Loucy (cell line): Measurements from ENCODE around the gene GK2.

Source experiments
- H2AFZ ChIP-seq: fragments of 200-600 bp; sonication (generic); 2 replicates; pipeline ENCODE4 v1.6.0; 2016; ENCODE audit warnings: antibody characterized with exemption, mild to moderate bottlenecking, low read length, moderate library complexity
- H3F3A ChIP-seq: fragments of 200-600 bp; 2 replicates; pipeline ENCODE4 v1.6.0; 2016; ENCODE audit warnings: antibody characterized with exemption, low read depth, mild to moderate bottlenecking
- H3K27me3 ChIP-seq: fragments of 200-600 bp; sonication (generic); 2 replicates; pipeline ENCODE4 v1.6.1; 2014; ENCODE audit warnings: low read length, mild to moderate bottlenecking; ENCODE audit not compliant: insufficient read depth, poor library complexity, severe bottlenecking
- H3K36me3 ChIP-seq: fragments of 200-600 bp; sonication (generic); 2 replicates; pipeline ENCODE4 v1.6.1; 2016; ENCODE audit warnings: low read length; ENCODE audit not compliant: insufficient read depth
- H3K4me1 ChIP-seq: fragments of 200-600 bp; sonication (generic); 2 replicates; pipeline ENCODE4 v1.5.1; 2014; ENCODE audit warnings: low read length, mild to moderate bottlenecking; ENCODE audit not compliant: insufficient read depth, poor library complexity, severe bottlenecking
- H3K4me2 ChIP-seq: fragments of 200-600 bp; sonication (generic); 2 replicates; pipeline ENCODE4 v1.6.0; 2014; ENCODE audit warnings: antibody characterized with exemption, low read length, low read depth, mild to moderate bottlenecking; ENCODE audit not compliant: poor library complexity, severe bottlenecking
- H3K4me3 ChIP-seq: fragments of 200-600 bp; sonication (generic); 2 replicates; pipeline ENCODE4 v1.5.1; 2014; ENCODE audit warnings: low read length, mild to moderate bottlenecking, mixed read lengths; ENCODE audit not compliant: poor library complexity, severe bottlenecking
- H3K79me2 ChIP-seq: fragments of 200-600 bp; sonication (generic); 2 replicates; pipeline ENCODE4 v1.6.1; 2014; ENCODE audit warnings: low read length; ENCODE audit not compliant: insufficient read depth
- H3K9ac ChIP-seq: fragments of 200-600 bp; sonication (generic); 2 replicates; pipeline ENCODE4 v1.6.0; 2014; ENCODE audit warnings: mild to moderate bottlenecking, low read depth, low read length, moderate library complexity; ENCODE audit not compliant: poor library complexity, severe bottlenecking
- H3K9me2 ChIP-seq: fragments of 200-600 bp; sonication (generic); replicated peaks from 2 replicates; pipeline ENCODE4 v1.6.1; 2016; ENCODE audit warnings: low read depth, low read length, mixed read lengths
- H3K9me3 ChIP-seq: fragments of 200-600 bp; sonication (generic); 2 replicates; pipeline ENCODE4 v1.6.1; 2014; ENCODE audit warnings: mild to moderate bottlenecking, antibody characterized with exemption, low read length, low read depth; ENCODE audit not compliant: insufficient read depth
- H4K20me1 ChIP-seq: fragments of 200-600 bp; sonication (generic); 2 replicates; pipeline ENCODE4 v1.6.0; 2014; ENCODE audit warnings: antibody characterized with exemption, low read length, mild to moderate bottlenecking; ENCODE audit not compliant: insufficient read depth, poor library complexity, severe bottlenecking
- CTCF ChIP-seq: fragments of 200-600 bp; sonication (generic); conservative IDR thresholded peaks from 2 replicates; pipeline ENCODE4 v1.5.1; 2014; ENCODE audit warnings: mild to moderate bottlenecking, antibody characterized with exemption, low read length
- EZH2phosphoT487 ChIP-seq: fragments of 200-600 bp; IDR thresholded peaks from 2 replicates; pipeline ENCODE4 v1.6.1; 2018; ENCODE audit warnings: antibody characterized with exemption, mild to moderate bottlenecking, moderate library complexity, borderline replicate concordance

Gene GK2

GRCh38 chr4:79421483-79421882, 13.5 kb upstream of the GK2 start:
- Histone ChIP-seq H3K36me3 (no peaks in the 10 kb centered on the region), H3F3A (no peaks in the 10 kb centered on the region), H3K79me2 (no peaks in the 10 kb centered on the region), H2AFZ (peak overlapping the region; percentile 18; the same call in 1 of the 2 replicates), H3K4me3 (no peak overlapping the region), H3K9me2 (no peaks in the 10 kb centered on the region), H3K9me3 (0 out of 2 replicates have a peak, but pooled peaks cover 6% of the 10 kb centered on the region), H3K27me3 (no peaks in the 10 kb centered on the region), H3K4me1 (no peaks in the 10 kb centered on the region), H4K20me1 (no peaks in the 10 kb centered on the region), H3K4me2 (no peak overlapping the region), H3K9ac (no peak overlapping the region)
- no peak for TF ChIP-seq CTCF
- TF ChIP-seq EZH2phosphoT487: no peak

GRCh38 chr4:79413886-79414285, 5.9 kb upstream of the GK2 start:
- no peak overlapping the region for H3K4me3 ChIP-seq
- no peak overlapping the region for H2AFZ ChIP-seq

GRCh38 chr4:79413032-79413885, 5.2 kb upstream of the GK2 start:
- no peaks in the 10 kb centered on the region for H3K36me3 ChIP-seq
- no peak overlapping the region for H3K9ac ChIP-seq
- H3K9me2 ChIP-seq: no peaks in the 10 kb centered on the region
- no peak overlapping the region for H2AFZ ChIP-seq
- no peaks in the 10 kb centered on the region for H3F3A ChIP-seq
- no peak for TF ChIP-seq EZH2phosphoT487
- no peak for TF ChIP-seq CTCF
- H4K20me1 ChIP-seq: no peaks in the 10 kb centered on the region
- no peaks in the 10 kb centered on the region for H3K79me2 ChIP-seq
- no peak overlapping the region for H3K4me2 ChIP-seq
- no peak overlapping the region for H3K4me3 ChIP-seq
- no peaks in the 10 kb centered on the region for H3K9me3 ChIP-seq
- no peaks in the 10 kb centered on the region for H3K4me1 ChIP-seq
- no peaks in the 10 kb centered on the region for H3K27me3 ChIP-seq

More at GRCh38 chr4:79413886-79414285, 5.9 kb upstream of the GK2 start:
- Histone ChIP-seq H3K4me1 (no peaks in the 10 kb centered on the region), H3K9me3 (no peaks in the 10 kb centered on the region), H3K4me2 (no peak overlapping the region), H3K36me3 (no peaks in the 10 kb centered on the region), H3K79me2 (no peaks in the 10 kb centered on the region), H4K20me1 (no peaks in the 10 kb centered on the region), H3F3A (no peaks in the 10 kb centered on the region), H3K9me2 (no peaks in the 10 kb centered on the region), H3K9ac (no peak overlapping the region), H3K27me3 (no peaks in the 10 kb centered on the region)
- no peak for TF ChIP-seq EZH2phosphoT487
- TF ChIP-seq CTCF: no peak
